Measurements from ENCODE around the gene FOXE1.

Gene FOXE1

DNA sequence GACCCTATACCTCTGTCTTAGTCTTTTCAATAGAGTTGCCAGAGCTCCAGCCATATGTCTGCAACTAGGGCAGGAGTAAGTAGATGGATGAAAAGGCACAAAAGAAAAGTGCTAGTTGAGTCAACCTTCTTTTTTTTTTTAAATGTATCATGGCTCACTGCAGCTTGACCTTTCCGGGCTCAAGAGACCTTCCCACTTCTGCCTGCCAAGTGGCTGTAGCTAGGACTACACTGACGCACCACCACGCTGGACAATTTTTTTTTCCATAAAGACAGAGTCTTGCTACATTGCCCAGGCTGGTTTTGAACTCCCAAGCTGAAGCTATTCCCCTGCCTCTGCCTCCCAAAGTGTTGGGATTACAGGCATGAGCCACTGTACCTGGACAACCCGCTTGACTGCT lies 27.3 kb downstream of the FOXE1 start:
- Histone ChIP-seq H3K36me3 (ENCODE audit: control insufficient read depth in 1 of 2, insufficient read depth in 2 of 2, low read length in 2 of 2) (no peaks in the 10 kb centered on the region), H3K27ac (ENCODE audit: low read depth, low read length) (no peak overlapping the region), H3K9me3 (ENCODE audit: control insufficient read depth in 1 of 2, low read length in 2 of 2) (no peaks in the 10 kb centered on the region)

DNA sequence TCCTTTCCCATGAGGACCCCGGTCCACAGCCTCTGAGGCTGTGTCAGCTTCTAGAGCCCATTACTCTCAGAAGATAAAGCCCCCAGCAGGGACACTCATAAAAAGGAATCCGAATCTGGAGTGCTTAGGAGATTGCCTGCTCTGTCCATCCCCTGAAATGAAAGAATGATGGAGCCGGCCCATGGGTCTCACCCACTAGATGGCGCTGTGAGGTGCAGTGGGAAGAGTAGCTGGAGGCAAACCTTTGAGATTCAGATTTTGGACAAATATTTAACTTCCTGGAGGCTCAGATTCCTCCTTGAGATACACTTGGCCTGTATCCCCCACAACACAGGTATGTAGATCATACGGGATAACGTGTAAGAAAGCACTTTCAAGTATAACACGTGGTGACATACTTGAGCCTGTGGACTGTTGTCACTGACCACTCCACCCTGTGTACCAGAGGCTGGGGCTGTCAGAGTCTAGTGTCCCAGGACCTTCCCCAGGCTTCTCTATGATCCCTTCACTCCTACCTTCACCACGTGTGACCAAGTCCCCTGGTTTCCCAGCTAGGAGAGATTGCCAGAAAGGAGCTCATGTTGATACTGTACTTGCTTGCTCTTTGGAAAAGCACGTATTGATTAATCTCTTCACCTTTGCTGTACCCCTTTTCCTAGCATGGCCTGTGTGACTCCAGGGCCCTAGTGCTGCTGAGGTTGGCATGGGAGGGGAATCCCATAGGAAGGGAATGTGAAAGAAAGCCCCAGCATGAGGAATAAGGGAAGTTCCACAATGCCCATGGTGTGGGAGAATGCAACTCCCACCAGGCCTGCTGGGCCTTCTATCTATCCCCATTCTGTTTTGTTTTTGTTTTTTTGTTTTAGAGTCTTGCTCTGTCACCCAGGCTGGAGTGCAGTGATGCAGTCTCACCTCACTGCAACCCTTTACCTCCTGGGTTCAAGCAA lies 37.2 kb downstream of the FOXE1 start:
- no peak overlapping the region for H3K27ac ChIP-seq (ENCODE audit: low read depth, low read length)
- H3K4me3 ChIP-seq (ENCODE audit: low read depth in 1 of 2, low read length in 2 of 2), result no peak overlapping the region
- no peaks in the 10 kb centered on the region for H3K27me3 ChIP-seq (ENCODE audit: control insufficient read depth in 1 of 2, insufficient read depth in 2 of 2, low read length in 2 of 2)
- H3K9me3 ChIP-seq (ENCODE audit: control insufficient read depth in 1 of 2, low read length in 2 of 2), result no peaks in the 10 kb centered on the region
- no peaks in the 10 kb centered on the region for H3K4me1 ChIP-seq (ENCODE audit: control insufficient read depth in 1 of 2, insufficient read depth in 2 of 2, low read length in 2 of 2)
- H3K9ac ChIP-seq (ENCODE audit: low read depth in 1 of 2, low read length in 2 of 2), result no peak overlapping the region
- no peaks in the 10 kb centered on the region for H3K36me3 ChIP-seq (ENCODE audit: control insufficient read depth in 1 of 2, insufficient read depth in 2 of 2, low read length in 2 of 2)

More for the DNA sequence above, 27.3 kb downstream of the FOXE1 start:
- no peaks in the 10 kb centered on the region for H3K4me1 ChIP-seq (ENCODE audit: control insufficient read depth in 1 of 2, insufficient read depth in 2 of 2, low read length in 2 of 2)
- no peak overlapping the region for H3K4me3 ChIP-seq (ENCODE audit: low read depth in 1 of 2, low read length in 2 of 2)
- no peak overlapping the region for H3K9ac ChIP-seq (ENCODE audit: low read depth in 1 of 2, low read length in 2 of 2)
- H3K27me3 ChIP-seq (ENCODE audit: control insufficient read depth in 1 of 2, insufficient read depth in 2 of 2, low read length in 2 of 2), result no peaks in the 10 kb centered on the region

DNA sequence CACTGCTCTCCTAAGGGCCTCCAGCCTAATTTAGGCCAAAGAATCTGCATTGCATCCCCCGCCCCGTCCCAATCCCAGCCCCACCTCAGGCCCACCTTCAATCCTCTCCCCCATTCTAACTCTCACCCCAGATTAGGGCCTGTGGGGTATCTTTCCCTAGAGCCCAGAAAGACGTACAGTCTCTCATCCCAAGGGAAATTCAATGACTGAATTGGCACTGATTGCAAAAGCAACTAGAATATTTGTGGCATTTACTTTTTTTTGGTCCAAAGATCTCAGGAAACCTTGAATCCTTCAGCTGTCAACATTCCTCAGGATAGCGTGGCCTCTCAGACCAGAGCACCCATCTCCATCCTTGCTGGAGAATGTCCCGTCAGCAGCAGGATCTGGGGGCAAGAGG lies 38.7 kb downstream of the FOXE1 start:
- H3K27me3 ChIP-seq (ENCODE audit: control insufficient read depth in 1 of 2, insufficient read depth in 2 of 2, low read length in 2 of 2), result no peaks in the 10 kb centered on the region
- no peak overlapping the region for H3K4me3 ChIP-seq (ENCODE audit: low read depth in 1 of 2, low read length in 2 of 2)
- H3K9ac ChIP-seq (ENCODE audit: low read depth in 1 of 2, low read length in 2 of 2), result no peak overlapping the region
- peaks cover 0 to 5% of the 10 kb centered on the region in 2 donors for H3K36me3 ChIP-seq (ENCODE audit: control insufficient read depth in 1 of 2, insufficient read depth in 2 of 2, low read length in 2 of 2)
- H3K27ac ChIP-seq (ENCODE audit: low read depth, low read length), result no peak overlapping the region
- no peaks in the 10 kb centered on the region for H3K4me1 ChIP-seq (ENCODE audit: control insufficient read depth in 1 of 2, insufficient read depth in 2 of 2, low read length in 2 of 2)
- H3K9me3 ChIP-seq (ENCODE audit: control insufficient read depth in 1 of 2, low read length in 2 of 2), result no peaks in the 10 kb centered on the region

DNA sequence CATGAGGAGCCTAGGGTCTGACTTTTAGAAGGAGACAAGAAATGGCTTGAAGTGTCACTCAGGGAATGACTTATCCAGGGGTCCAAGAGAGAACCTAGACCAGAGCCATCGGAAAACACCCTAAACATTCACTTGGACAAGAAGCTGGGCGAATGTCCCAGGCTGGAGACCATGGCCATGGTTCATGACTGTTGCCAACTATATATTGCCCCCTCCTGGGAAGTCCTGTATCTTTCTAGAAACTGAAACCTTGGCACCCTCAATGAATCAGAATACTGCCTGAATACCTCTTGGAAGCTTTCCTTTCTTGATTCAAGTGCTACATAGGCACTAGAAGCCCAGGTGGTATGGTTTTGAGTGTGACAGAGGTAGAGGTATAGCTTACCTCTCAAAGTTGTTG lies 39.4 kb downstream of the FOXE1 start:
- Histone ChIP-seq H3K36me3 (ENCODE audit: control insufficient read depth in 1 of 2, insufficient read depth in 2 of 2, low read length in 2 of 2) (peaks cover 0 to 5% of the 10 kb centered on the region in 2 donors), H3K9ac (ENCODE audit: low read depth in 1 of 2, low read length in 2 of 2) (no peak overlapping the region), H3K27ac (ENCODE audit: low read depth, low read length) (no peak overlapping the region), H3K4me3 (ENCODE audit: low read depth in 1 of 2, low read length in 2 of 2) (no peak overlapping the region), H3K4me1 (ENCODE audit: control insufficient read depth in 1 of 2, insufficient read depth in 2 of 2, low read length in 2 of 2) (no peaks in the 10 kb centered on the region), H3K9me3 (ENCODE audit: control insufficient read depth in 1 of 2, low read length in 2 of 2) (no peaks in the 10 kb centered on the region), H3K27me3 (ENCODE audit: control insufficient read depth in 1 of 2, insufficient read depth in 2 of 2, low read length in 2 of 2) (no peaks in the 10 kb centered on the region)

DNA sequence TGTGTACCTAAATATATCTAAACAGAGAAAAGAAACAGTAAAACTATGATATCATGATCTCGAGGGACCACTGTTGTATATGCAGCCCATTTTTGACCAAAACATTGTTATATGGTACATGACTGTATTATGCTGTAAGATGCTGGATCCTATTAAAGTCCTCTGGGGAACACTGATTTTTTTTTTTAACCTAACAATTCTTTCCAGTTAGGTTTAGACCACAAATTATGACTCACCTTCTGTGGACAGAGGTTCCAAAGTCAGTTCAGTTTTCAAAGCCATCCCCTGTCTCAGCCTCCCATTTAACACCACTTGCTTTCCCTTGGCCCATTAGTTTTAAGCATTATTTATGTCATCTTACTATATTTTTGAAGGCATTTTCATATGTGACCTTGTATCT lies 42.2 kb downstream of the FOXE1 start:
- Histone ChIP-seq H3K36me3 (ENCODE audit: control insufficient read depth in 1 of 2, insufficient read depth in 2 of 2, low read length in 2 of 2) (peaks cover 2 to 12% of the 10 kb centered on the region in 2 donors), H3K9ac (ENCODE audit: low read depth in 1 of 2, low read length in 2 of 2) (no peak overlapping the region), H3K4me1 (ENCODE audit: control insufficient read depth in 1 of 2, insufficient read depth in 2 of 2, low read length in 2 of 2) (no peaks in the 10 kb centered on the region), H3K27ac (ENCODE audit: low read depth, low read length) (no peak overlapping the region), H3K27me3 (ENCODE audit: control insufficient read depth in 1 of 2, insufficient read depth in 2 of 2, low read length in 2 of 2) (no peaks in the 10 kb centered on the region), H3K4me3 (ENCODE audit: low read depth in 1 of 2, low read length in 2 of 2) (no peak overlapping the region), H3K9me3 (ENCODE audit: control insufficient read depth in 1 of 2, low read length in 2 of 2) (no peaks in the 10 kb centered on the region)

DNA sequence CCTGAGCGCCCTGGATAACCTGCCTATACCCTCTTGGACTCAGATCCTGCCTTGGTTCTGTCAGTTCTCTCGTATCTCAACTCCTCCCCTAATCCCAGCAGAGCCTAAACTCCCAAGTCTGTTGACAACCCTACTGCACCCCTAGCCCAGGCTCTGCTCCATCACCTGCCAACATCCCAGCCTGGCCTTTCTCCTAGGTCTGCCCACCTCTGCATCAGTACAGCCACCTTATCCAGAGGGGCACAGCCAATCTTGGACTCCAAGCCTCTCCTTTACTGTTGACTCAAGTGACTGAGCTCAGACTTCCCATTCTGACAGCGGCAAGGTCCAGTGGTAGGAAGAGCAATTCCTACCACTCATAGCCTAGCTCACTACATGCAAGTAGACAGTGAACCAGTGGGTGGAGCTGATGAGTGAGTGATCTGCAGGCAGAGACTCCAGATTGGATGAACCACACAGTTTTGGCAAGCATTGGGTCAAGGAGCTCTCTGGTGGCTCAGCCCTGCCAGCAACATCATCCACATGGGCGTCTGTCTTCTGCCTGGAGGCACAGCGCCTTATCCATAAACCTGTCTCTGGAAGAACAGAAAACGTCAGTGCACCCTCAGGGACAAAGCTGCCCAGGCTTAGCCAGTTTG lies 42.8 kb downstream of the FOXE1 start:
- H3K9ac ChIP-seq (ENCODE audit: low read depth in 1 of 2, low read length in 2 of 2), result no peak overlapping the region
- H3K9me3 ChIP-seq (ENCODE audit: control insufficient read depth in 1 of 2, low read length in 2 of 2), result no peaks in the 10 kb centered on the region
- no peaks in the 10 kb centered on the region for H3K27me3 ChIP-seq (ENCODE audit: control insufficient read depth in 1 of 2, insufficient read depth in 2 of 2, low read length in 2 of 2)
- no peak overlapping the region for H3K27ac ChIP-seq (ENCODE audit: low read depth, low read length)
- H3K4me3 ChIP-seq (ENCODE audit: low read depth in 1 of 2, low read length in 2 of 2), result no peak overlapping the region
- H3K4me1 ChIP-seq (ENCODE audit: control insufficient read depth in 1 of 2, insufficient read depth in 2 of 2, low read length in 2 of 2), result no peaks in the 10 kb centered on the region
- H3K36me3 ChIP-seq (ENCODE audit: control insufficient read depth in 1 of 2, insufficient read depth in 2 of 2, low read length in 2 of 2), result peaks cover 6 to 16% of the 10 kb centered on the region in 2 donors

DNA sequence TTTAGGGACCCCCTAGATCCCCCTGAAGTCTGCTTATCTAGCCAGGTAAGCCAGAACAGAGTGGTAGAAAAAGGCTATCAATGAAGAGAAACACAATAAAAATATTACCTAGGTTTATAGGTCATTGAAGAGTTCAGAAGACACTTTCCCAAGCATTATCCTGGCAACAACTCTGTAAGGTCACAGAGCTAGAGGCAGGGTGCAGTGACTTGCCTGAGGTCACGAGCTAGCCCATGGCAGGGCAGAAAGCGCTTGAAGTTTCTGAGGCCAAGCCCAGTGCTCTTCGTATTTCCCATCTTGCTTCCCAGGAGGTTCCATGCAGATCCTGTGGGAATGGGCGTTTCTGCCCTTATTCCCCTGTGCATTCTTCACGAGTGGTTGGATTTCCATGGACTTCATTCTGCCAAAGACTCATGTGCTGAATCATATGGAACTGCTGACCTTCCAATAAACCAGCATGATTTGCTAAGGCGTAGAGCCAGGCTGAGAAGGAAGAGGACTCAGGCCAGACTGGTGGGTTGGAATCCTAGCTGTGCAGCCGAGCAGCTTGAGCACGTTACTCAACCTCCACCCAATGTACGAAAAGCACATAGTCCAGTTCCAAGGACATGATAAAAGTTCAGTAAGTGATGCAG lies 47.2 kb downstream of the FOXE1 start:
- Histone ChIP-seq H3K4me3 (ENCODE audit: low read depth in 1 of 2, low read length in 2 of 2) (no peak overlapping the region), H3K27me3 (ENCODE audit: control insufficient read depth in 1 of 2, insufficient read depth in 2 of 2, low read length in 2 of 2) (no peaks in the 10 kb centered on the region), H3K4me1 (ENCODE audit: control insufficient read depth in 1 of 2, insufficient read depth in 2 of 2, low read length in 2 of 2) (no peaks in the 10 kb centered on the region), H3K27ac (ENCODE audit: low read depth, low read length) (no peak overlapping the region), H3K9me3 (ENCODE audit: control insufficient read depth in 1 of 2, low read length in 2 of 2) (no peaks in the 10 kb centered on the region), H3K36me3 (ENCODE audit: control insufficient read depth in 1 of 2, insufficient read depth in 2 of 2, low read length in 2 of 2) (peaks cover 13 to 28% of the 10 kb centered on the region in 2 donors), H3K9ac (ENCODE audit: low read depth in 1 of 2, low read length in 2 of 2) (no peak overlapping the region)

DNA sequence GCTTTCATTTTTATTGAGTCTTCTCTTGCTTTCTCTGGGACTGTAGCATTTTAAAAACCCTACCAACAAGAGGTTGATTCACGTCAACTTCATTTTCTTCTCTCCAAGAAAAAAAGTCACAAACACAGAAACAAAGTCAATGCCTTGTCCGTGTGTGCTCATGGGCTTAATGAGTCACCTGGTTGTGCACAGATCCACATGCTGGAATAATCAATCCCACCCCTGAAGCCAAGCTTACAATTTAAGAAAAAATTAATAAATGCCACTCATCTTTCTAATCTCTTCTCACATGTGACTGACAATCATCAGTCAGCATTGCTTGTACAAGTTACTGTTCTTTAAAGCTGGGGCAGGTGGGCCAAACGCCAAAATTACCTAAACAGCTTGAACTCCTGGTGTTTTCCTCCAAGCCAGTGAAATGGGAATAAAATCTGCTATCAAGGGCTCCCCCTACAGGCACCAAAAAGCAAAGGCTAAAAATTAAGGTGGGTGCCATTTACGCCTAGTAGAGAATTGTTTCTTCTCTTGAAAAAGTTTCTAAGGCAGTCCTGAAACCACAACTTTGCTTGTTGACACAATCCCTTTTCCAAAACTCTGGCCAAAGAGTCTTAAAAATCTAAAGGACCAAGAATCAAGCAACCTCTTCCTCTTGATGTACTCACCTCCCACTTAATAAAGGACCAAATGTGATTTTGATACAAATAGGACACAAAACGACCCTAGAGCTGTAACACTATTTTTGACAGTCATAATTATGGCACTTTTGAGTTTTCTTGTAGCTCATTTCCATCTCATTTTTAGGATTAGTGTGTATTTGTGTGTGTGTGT lies 47.9 kb downstream of the FOXE1 start:
- H3K27me3 ChIP-seq (ENCODE audit: control insufficient read depth in 1 of 2, insufficient read depth in 2 of 2, low read length in 2 of 2), result no peaks in the 10 kb centered on the region
- no peak overlapping the region for H3K9ac ChIP-seq (ENCODE audit: low read depth in 1 of 2, low read length in 2 of 2)
- no peaks in the 10 kb centered on the region for H3K9me3 ChIP-seq (ENCODE audit: control insufficient read depth in 1 of 2, low read length in 2 of 2)
- H3K27ac ChIP-seq (ENCODE audit: low read depth, low read length), result no peak overlapping the region
- peaks cover 13 to 25% of the 10 kb centered on the region in 2 donors for H3K36me3 ChIP-seq (ENCODE audit: control insufficient read depth in 1 of 2, insufficient read depth in 2 of 2, low read length in 2 of 2)
- no peaks in the 10 kb centered on the region for H3K4me1 ChIP-seq (ENCODE audit: control insufficient read depth in 1 of 2, insufficient read depth in 2 of 2, low read length in 2 of 2)
- no peak overlapping the region for H3K4me3 ChIP-seq (ENCODE audit: low read depth in 1 of 2, low read length in 2 of 2)

DNA sequence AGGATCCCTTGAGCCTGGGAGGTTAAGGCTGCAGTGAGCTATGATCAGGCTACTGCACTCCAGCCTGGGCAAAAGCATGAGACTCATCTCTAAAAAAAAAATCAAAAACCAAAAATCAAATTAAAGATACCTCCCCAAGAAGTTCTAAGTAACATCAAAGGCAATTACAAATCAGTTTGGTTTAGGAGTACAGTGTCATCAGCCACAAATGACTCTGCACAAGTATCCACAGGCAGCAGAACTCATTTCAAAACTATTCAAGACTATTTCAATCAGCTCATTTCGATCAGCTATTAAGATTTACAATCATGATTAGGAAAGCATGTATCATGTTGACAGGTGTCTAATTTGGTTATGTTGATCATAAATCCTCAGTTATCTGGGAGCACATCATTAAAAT lies 50.2 kb downstream of the FOXE1 start:
- H3K27me3 ChIP-seq (ENCODE audit: control insufficient read depth in 1 of 2, insufficient read depth in 2 of 2, low read length in 2 of 2), result no peaks in the 10 kb centered on the region
- peaks cover 3 to 8% of the 10 kb centered on the region in 2 donors for H3K4me1 ChIP-seq (ENCODE audit: control insufficient read depth in 1 of 2, insufficient read depth in 2 of 2, low read length in 2 of 2)
- no peak overlapping the region for H3K27ac ChIP-seq (ENCODE audit: low read depth, low read length)
- H3K9ac ChIP-seq (ENCODE audit: low read depth in 1 of 2, low read length in 2 of 2), result no peak overlapping the region
- H3K9me3 ChIP-seq (ENCODE audit: control insufficient read depth in 1 of 2, low read length in 2 of 2), result no peaks in the 10 kb centered on the region
- H3K36me3 ChIP-seq (ENCODE audit: control insufficient read depth in 1 of 2, insufficient read depth in 2 of 2, low read length in 2 of 2), result peaks cover 13 to 23% of the 10 kb centered on the region in 2 donors
- H3K4me3 ChIP-seq (ENCODE audit: low read depth in 1 of 2, low read length in 2 of 2), result no peak overlapping the region

All from duodenal mucosa (tissue), 2 donors.